WI38 (cell line): Measurements from ENCODE around the gene TCF21.

ENCODE experiments used
- H3K4me3 ChIP-seq: 2 replicates; pipeline ENCODE4 v1.5.1; 2011; ENCODE audit warnings: low read depth, mild to moderate bottlenecking, control low read depth, low read length
- CTCF ChIP-seq: IDR thresholded peaks from 2 replicates; pipeline ENCODE4 v1.5.1; 2012; ENCODE audit warnings: low read depth, mild to moderate bottlenecking, control low read depth, low read length

The TCF21 gene

GRCh38 chr6:133937909-133938308, 49.0 kb downstream of the TCF21 start:
- TF ChIP-seq CTCF, result no peak

GRCh38 chr6:133938533-133938932, 49.6 kb downstream of the TCF21 start:
- no peak for TF ChIP-seq CTCF
- no peak overlapping the region for H3K4me3 ChIP-seq

More at GRCh38 chr6:133937909-133938308, 49.0 kb downstream of the TCF21 start:
- no peak overlapping the region for H3K4me3 ChIP-seq

- H3K4me3 ChIP-seq, result no peak overlapping the region
- no peak for TF ChIP-seq CTCF
These were observed 51.1 kb downstream of the TCF21 start for GRCh38 chr6:133939778-133940667.
